GM19438 (cell line): ENCODE data around the gene KLK6.

Experiments
- ATAC-seq: cut with Tn5 transposase; IDR thresholded peaks from one replicate; pipeline ENCODE4 v1.9.1; 2021; ENCODE audit warnings: low read depth; ENCODE audit not compliant: unreplicated experiment

Gene KLK6

DNA sequence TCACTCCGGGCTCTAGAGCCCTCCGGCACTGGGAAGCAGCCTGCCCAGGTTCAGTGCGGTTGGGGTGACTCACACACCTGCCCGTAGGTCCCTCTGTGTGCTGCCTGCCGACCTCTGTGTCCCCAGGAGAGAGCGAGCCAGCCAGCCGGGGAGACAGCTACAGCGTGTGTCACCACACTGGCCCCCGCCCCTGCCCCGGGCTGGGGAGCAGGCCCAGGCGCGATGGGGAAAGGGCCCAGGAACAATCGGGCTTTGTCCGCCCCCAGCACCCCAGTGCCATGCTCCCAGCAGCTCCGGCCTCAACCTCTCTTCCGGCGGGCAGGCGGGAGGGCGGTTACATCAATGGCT is at the start of gene KLK6:
Gene KLK6, minus strand, starts transcription at position 179 of the 348 bp plus-strand sequence. CDS start 1,487 bp downstream, outside the sequence.
- ATAC-seq, result no peak

DNA sequence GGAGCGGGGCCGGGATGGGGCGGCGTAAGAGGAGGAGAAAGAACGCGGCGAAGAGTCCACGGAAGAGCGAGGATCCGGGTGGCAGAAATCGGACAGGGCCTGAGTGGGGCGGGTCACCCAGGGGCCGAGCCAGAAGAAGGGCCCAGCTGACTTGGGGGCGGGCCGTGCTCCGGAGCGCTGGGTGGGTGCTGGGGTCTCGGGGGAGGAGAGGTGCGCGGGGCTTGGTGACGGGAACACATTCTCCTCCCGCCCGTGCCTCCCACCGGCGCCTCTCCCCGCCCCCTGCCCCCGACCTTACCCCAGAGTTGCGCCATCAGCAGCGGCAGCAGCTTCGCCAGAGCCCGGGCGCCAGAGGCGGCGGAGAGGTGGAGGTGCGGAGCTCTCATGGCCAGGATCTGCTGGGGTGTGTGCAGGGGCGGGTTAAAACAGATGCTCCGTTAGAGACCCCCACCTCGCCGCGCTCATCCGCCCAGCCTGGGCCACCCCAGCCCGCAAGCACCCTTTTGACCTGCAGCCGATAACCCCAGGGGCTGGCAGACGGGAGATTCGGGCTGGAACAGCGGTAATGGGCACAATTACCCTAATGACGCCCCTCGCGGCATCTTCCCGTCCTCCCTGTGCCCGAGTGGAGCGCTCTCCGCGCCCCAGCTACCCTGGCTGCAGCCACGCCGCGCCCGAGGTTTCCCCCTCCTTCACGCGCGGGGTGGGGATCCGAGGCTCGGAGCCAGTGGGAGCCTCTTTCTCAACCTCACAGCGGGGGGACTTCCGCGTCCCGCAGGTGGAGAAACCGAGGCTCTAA is 49.6 kb upstream of the KLK6 start:
- ATAC-seq, result no peak

DNA sequence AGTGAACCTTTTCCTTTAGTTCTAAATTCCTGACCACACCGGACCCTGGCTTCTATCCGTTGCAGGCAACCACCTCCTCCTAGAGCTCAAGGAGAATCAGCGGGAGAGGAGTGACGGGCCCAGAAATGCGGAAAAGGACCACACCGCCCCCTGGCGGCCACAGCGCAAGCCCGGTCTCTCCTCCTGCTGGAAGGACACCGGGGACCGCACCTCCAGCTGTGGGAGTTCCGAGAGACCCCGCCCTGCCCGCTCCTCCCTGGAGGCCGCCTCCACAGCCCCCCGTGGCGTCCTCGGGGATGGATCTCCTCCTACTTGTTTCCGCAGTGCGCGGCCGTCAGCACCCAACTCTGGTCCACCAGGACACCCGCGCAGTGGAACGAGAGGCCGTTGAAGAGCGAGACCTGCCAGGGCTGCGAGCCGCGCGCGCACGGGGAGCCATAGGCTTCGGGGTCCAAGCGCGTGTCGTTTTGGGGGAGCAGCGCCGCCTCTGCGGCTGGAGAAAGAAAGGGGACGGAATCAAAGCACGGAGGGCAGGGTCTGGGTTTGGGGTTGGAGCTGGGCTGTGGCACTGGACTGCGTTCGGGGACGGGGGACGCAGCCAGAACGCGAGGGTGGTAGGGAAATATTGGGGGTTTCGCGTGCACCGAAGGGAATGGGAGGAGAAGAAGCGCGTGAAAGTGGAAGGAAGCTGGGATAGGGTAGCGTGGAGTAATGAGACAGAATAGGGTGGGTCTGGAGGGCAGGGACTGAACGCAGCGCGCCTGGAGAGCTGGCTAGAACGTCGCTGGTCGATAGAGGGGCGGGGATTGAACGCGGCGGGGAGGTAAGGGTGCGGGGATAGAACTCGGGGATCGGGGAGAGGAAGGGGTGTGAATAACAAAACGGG is 47.6 kb upstream of the KLK6 start:
- no peak for ATAC-seq

DNA sequence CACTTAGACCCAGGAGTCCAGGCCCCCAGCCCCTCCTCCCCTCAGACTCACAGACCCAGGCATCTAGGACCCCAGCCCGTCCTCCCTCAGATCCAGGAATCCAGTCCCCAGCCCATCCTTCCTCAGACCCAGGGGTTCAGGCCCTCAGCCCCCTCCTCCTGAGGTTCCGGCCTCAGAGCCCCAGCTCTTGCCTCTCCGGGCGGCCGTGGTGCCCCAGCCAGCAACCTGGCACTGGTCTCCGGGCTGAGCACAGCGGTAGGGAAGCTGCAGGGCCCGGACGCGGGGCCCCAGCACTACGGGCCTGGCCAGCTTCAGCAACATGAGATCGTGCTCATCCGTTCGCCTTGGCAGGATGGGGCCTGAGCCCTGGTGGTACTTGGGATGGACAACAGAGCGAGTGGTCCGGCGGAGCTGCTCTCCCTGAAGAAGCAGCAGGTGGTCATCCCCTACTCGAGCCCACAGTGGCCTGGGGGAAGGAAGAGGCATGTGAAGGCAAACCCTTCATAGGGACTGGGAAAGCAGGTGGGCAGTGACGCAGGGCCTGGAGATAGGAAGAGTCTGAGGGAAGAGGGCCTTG is 46.4 kb upstream of the KLK6 start:
- ATAC-seq, result no peak

DNA sequence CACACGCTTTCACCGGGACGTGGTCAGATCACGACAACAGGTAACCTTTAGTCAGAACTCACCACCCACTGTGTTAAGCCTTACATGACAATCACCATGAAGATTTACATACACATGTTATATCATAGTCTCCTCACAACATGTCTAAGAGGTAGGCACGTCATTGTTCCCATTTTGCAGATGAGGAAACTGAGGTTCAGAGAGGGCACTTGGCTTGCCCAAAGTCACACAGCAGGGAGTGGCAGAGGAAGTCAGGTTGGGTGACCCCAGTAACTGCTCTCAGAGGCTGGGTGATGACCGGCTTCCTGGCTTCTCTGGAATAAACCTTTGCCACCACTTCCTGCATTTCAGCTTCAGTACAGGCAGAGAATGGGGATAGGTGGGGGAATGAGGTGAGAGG is 44.9 kb upstream of the KLK6 start:
- ATAC-seq, result no peak

DNA sequence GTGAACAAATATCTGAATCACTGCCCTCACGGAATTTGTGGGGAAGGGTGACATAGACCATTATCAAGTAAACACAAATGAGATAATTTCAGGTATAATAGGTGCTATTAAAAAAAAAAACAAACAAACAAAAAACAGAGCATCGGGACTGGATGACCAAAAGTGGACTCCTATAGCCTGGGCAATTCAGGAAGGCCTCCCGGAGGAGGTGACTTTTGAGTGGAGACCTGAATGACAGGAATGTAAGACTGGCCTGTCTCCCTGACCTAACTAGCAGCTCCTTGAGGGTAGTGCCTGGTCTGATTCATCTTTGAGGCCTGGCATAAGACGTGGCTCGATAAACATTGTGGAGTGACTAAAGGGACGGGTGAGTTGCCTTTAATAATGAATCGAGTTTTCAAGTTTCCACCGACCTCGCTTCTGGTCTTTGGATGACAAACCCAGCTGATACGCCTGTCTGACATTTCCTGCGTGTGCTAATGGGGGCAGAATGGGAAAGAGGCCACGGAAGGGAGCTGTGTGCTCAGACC is 43.3 kb upstream of the KLK6 start:
- no peak for ATAC-seq

DNA sequence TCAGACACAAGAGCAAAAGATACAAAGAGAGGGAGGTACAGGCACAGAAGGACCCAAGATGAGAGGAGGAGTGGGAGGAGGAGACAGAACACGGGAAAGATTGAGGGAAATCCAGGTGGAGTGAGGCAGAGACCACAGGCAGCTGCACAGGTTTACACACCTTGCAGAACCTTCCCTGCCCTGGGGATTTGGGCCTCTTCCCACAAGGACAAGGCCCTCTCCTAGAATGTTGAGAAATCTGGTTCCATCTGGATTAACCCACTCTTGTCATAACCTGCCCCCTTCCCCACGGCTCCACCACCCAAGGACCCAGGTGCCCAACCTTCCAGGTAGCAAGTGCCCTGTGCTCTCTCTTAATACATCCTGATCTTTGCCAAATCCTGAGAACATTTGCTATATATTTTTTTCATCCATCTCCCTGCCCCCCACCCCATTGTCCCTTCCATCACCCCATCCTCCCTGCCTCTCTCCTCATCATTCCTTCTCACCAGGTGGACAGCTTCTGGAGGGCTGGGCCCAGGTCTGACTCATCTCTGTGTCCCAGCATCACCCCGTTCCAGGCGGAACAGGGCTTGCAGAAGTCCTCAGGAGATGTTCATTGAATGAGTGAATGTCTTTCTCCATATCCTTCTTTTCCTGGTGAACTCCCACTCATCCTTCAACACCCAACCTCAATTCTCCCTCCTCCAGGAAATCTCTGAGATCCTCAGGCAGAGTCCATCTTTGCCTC is 40.8 kb upstream of the KLK6 start:
- ATAC-seq, result no peak

DNA sequence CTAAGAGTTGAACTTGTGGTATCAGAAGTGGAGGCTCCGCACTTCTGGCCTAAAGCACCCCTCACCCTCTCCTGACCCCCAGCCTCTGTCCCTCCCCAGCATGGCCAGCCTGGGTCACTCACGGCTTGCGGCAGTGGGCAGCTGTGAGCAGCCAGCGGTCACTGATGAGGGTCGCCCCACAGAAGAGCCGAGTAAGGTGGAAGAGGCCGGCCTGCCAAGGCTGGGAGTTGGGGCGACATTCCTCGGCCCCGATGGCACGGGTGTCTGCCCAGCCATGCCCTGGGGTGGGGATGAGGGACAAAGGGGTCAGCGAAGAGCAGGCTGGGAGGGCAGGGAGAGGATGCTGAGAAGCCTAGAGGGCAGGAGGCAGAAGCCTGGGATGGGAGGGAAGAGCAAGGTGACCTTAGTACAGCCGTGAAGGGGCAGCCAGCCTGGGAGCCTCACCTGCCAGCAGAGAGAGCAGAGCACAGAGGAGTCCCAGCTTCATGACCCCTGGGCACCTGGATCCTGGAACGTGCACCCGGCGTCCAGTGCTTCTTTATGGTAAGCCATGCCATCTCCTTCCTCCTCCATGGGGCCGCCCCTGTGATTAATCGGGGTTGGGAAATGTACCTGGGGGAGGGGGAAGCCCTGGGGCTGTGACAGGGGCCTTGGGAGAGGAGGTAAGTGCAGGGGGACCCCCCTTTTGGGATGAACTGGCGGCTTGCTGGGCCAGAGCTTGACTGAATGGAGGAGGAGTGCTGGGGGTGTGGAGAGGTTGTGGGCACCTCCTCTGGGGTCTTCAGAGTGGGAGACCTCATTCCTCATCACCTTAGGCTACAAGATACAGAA is 39.9 kb upstream of the KLK6 start:
- ATAC-seq, result no peak

DNA sequence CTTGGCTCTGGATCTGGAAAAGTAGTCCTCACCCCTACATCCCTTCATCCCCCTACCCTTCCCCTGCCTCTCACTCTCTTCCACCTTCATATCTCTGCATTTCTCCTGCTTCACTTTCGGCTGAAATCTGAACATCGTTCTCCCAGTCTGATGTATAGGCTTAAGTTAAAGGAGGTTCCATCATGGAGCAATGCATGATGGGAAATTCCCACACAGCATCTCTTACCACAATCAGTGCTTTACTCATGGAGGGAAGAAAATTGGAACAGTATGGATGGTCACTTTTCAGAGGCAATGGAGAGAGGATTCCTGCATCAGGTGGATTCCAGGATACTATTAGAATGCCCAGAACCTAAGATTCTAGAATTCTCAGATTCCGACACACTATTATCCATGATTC is 38.1 kb upstream of the KLK6 start:
- no peak for ATAC-seq

DNA sequence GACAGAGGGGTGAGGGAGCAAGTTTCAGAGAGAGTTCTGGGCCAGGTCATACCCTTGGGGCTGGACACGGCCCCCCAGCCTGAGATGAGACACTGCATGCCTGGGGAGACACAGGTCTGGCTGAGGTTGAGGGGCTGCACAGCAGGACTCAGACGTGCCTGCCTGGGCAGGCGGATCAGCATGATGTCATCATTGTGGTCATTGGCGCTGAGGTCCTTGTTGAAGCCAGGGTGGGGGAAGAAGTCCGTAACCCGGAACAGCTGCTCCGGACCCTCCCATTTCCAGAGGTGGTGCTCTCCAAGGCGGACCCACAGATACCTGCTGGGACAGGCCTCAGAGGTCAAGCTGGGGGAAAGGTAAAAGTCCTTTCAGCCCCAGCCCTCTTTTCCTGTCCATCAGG is 37.0 kb upstream of the KLK6 start:
- no peak for ATAC-seq

DNA sequence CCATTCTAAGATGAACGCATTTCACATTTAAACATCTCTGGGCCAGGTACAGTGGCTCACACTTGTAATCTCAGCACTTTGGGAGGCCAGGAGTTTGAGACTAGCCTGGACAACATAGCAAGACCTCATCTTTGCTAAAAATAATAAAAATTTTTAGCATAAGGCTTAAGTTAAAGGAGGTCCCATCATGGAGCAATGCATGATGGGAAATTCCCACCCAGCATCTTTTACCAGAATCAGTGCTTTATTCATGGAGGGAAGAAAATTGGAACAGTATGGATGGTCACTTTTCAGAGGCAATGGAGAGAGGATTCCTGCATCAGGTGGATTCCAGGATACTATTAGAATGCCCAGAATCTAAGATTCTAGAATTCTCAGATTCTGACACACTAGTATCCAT is 35.9 kb upstream of the KLK6 start:
- ATAC-seq, result no peak

DNA sequence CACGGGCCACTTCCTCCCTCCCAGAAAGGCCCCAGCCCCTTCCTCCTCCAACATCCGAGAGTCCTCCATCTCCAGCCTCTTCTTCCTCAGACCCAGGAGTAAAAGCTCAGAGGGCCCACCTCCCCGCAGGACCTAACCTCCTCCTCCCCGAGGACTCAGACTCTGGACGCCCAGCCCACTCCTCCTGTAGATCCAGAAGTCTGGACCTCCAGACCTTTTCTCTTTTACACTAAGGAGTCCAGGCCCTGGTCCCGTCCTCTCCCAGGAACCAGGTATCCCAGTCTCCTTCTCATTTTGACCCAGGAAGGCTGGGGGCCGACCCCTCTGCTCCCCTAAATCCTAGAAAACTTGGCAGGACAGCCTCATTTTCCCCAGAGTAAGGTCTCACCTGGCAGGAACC is 33.9 kb upstream of the KLK6 start:
- no peak for ATAC-seq

DNA sequence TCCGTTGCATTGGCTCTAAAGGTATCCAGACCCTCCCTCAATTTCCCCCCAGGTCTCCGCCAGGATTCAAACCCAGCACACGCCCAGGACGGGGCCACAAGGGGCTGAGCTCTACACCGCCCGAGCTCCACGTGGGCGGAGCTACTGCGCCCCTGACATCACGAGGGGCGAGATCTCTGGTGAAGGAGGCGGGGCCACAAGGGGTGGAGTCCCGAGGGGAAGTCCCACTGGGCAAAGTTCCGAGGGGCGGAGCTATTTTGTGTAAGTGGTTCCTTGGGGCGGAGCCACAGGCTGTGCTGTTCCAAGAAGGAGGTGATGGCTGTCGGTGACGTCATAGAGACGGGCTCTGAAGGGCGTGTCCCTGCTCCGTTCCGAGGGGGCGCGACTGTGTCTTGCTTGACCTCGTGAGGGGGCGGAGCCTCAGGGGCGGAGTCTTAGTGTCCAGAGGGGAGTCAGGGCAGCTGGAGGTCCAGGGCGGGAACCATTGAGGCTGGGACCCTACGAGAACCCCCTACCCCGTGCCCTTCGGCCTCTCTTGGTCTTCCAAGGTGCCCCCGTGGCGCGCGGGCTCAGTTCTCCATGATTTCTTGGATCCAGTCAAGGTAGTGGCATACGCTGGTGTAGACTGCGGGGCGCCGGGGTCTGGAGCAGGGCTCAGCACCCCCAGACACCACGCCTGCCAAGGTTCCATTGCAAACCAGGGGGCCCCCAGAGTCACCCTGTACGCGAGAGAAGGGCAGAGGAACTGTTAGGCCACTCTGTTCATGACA is 33.3 kb upstream of the KLK6 start:
- no peak for ATAC-seq

DNA sequence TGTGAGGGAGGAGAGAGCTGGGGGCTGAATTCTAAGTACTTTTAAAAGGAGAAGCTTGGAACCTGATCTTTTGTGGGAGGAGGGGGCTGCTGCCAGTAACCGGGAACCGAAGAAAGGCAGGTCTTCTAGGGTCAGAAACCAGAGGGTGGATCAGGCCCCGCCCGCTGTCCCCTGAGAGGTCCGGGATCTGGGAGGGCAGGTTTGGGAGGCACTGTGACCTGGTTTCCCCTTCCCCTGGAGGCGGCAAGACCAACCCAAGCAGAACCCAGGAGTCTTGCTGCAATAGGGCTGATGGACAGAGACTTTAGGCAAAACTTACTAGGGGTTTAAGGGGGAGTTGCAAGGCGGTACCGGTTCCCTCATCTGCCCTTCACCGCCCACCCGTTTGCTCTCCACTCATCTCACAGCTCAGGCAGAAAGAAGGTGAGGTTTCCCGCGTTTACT is 32.7 kb upstream of the KLK6 start:
- ATAC-seq, result no peak

DNA sequence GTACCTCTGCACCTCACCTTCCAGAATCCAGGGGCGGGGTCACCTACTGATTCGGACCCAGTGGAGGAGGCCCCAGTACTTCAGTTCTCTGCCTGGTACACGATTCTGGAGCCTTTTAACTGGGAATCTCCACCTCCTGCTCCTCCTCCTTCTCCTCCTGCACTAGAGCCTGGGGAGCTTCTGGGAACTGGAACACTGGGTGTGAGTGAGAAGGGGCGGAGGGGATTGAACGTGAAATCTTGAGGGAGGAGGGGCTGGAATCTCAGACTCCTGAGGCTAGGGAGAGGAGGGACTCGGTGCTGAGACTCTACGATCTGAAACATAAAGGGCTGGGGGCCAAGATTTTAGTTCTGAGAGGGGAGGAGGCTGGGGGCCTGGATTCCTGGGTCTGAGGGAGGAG is 32.1 kb upstream of the KLK6 start, which contains the start of gene KLK8:
Gene KLK8, minus strand, starts transcription at position 90 of the 400 bp plus-strand sequence. CDS start 437 bp downstream, outside the sequence.
- ATAC-seq, result no peak

DNA sequence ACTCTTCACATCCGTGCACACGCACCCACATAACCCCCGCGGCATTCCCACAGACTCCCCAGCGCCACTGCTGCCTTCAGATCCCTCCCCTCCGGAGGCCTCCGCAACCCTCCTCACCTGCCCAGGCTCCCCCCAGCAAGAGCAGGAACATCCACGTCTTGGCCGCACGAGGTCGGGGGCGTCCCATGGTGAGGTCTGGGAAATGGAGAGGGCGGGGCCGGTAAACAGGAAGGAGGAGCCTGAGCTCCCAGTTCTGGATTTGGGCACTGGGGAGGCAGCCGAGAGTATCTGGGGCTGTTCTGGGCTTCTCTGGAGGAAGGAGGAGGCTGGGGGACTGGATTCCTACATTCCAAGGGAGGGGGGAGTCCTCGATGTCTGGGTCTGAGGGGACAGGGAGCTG is 31.6 kb upstream of the KLK6 start:
- no peak for ATAC-seq

DNA sequence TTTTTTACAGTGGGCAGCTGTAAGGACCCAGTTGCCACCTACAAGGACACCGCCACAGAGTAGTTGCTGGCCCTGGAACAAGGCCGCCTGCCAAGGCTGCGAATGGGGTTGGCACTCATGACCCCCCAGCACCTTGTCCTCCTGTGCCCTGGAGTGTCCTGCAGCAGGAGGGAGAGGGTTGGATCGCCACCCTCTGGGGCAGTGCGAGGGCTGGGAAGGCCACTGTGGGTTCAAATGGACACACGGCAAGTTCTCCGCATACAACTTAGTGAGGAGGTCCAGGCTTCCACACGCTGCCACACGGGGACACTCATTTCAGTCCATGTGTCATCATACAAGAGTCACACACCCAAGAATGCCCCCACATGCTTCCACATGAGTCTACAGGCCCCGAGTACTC is 31.0 kb upstream of the KLK6 start:
- ATAC-seq, result no peak

DNA sequence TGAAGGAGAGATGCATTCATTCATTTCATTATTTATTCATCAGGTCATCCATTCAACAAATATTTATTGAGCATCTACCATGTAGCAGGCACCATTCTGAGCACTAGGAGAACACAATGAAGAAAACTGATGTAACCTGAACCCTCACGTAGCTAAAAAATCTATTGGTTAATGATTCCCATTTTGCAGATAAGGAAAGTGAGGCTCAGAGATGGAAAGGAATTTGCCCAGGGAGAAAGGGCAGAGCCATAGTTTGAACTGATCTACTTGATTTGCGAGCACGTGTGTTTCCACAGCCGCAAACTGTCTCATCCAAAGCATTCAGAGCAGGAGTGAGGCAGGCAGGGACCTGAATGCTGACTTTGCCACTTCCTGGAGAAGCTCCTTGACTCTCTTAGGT is 29.3 kb upstream of the KLK6 start:
- ATAC-seq, result no peak

DNA sequence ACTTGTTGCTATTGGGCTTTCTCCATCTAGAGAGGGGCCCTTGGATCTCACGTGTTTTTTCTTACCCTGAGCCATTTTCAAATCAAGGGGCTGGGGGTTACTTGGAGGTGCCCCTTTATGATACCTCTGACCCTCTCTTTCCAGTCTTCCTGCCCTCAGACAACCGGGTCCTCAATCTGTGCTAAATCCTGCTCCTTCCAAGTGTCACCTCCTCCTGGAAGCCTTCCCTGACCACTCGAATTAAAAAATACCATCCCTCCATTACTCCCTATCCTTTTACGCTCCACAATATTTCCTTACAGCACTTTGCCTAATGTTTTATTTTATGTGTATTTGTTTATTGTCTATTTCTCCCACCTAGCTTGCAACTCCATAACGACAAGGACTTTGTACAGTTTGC is 28.7 kb upstream of the KLK6 start:
- no peak for ATAC-seq
